RWPE2 (cell line): ENCODE measurements around the gene MCM9.

ENCODE experiments used
- ATAC-seq: fragments of 200-7000 bp; cut with Tn5 transposase; 3 replicates; pipeline ENCODE4 v1.9.1; 2021; ENCODE audit warnings: low read depth
- DNase-seq: peaks from one replicate; pipeline ENCODE4 v3.0.0-alpha.2; 2020; ENCODE audit warnings: low spot score
- H3K27ac ChIP-seq: fragments of 450-650 bp; 2 replicates; pipeline ENCODE4 v1.5.1; 2017; ENCODE audit warnings: mild to moderate bottlenecking; ENCODE audit not compliant: poor library complexity, severe bottlenecking
- H3K27me3 ChIP-seq: fragments of 250-450 bp; sonication (Bioruptor Pico); 2 replicates; pipeline ENCODE4 v1.5.1; 2021; ENCODE audit warnings: mild to moderate bottlenecking, moderate library complexity; ENCODE audit not compliant: insufficient read depth, poor library complexity, severe bottlenecking
- H3K36me3 ChIP-seq: fragments of 250-450 bp; sonication (Bioruptor Pico); 2 replicates; pipeline ENCODE4 v1.5.1; 2020; ENCODE audit warnings: low read depth, mild to moderate bottlenecking, moderate library complexity
- H3K4me1 ChIP-seq: fragments of 250-450 bp; sonication (Bioruptor Pico); 2 replicates; pipeline ENCODE4 v1.5.1; 2021; ENCODE audit warnings: mild to moderate bottlenecking, moderate library complexity; ENCODE audit not compliant: insufficient read depth, poor library complexity, severe bottlenecking
- H3K4me3 ChIP-seq: fragments of 250-450 bp; sonication (Bioruptor Pico); 2 replicates; pipeline ENCODE4 v1.5.1; 2021; ENCODE audit warnings: mild to moderate bottlenecking, moderate library complexity; ENCODE audit not compliant: severe bottlenecking
- H3K9me3 ChIP-seq: fragments of 250-450 bp; sonication (Bioruptor Pico); 2 replicates; pipeline ENCODE4 v1.5.1; 2021; ENCODE audit warnings: mild to moderate bottlenecking, moderate library complexity; ENCODE audit not compliant: severe bottlenecking
- CTCF ChIP-seq: fragments of 450-650 bp; IDR thresholded peaks from one replicate; pipeline ENCODE4 v1.5.1; 2017; ENCODE audit warnings: mild to moderate bottlenecking, moderate library complexity; ENCODE audit not compliant: poor library complexity, severe bottlenecking

Gene MCM9

GRCh38 chr6:118903691-118904090 lies 31.3 kb downstream of the MCM9 start:
- Histone ChIP-seq H3K27me3 (no peaks in the 10 kb centered on the region), H3K9me3 (no peaks in the 10 kb centered on the region), H3K27ac (no peak overlapping the region), H3K36me3 (peaks cover 77% of the 10 kb centered on the region), H3K4me3 (no peak overlapping the region), H3K4me1 (peaks cover 4% of the 10 kb centered on the region)
- ATAC-seq (no peak), DNase-seq (no peak)
- no peak for TF ChIP-seq CTCF

- no peak overlapping the region for H3K4me3 ChIP-seq
- H3K9me3 ChIP-seq, result no peaks in the 10 kb centered on the region
- peak overlapping the region; percentile 47 for H3K27ac ChIP-seq
- peaks cover 4% of the 10 kb centered on the region for H3K4me1 ChIP-seq
- ATAC-seq (no peak), DNase-seq (no peak)
- no peaks in the 10 kb centered on the region for H3K27me3 ChIP-seq
- peaks cover 72% of the 10 kb centered on the region for H3K36me3 ChIP-seq
- no peak for TF ChIP-seq CTCF
Observed at GRCh38 chr6:118903138-118903537, 31.8 kb downstream of the MCM9 start.

GRCh38 chr6:118902726-118903125 lies 32.2 kb downstream of the MCM9 start:
- ATAC-seq (no peak), DNase-seq (no peak)
- H3K27ac ChIP-seq, result peak overlapping the region; percentile 47
- TF ChIP-seq CTCF, result no peak
- peaks cover 4% of the 10 kb centered on the region for H3K4me1 ChIP-seq
- no peaks in the 10 kb centered on the region for H3K27me3 ChIP-seq
- peaks cover 68% of the 10 kb centered on the region for H3K36me3 ChIP-seq
- no peaks in the 10 kb centered on the region for H3K9me3 ChIP-seq
- H3K4me3 ChIP-seq, result no peak overlapping the region

- Histone ChIP-seq H3K4me3 (no peak overlapping the region), H3K36me3 (peaks cover 56% of the 10 kb centered on the region), H3K4me1 (peaks cover 8% of the 10 kb centered on the region), H3K27ac (no peak overlapping the region), H3K9me3 (no peaks in the 10 kb centered on the region), H3K27me3 (no peaks in the 10 kb centered on the region)
- TF ChIP-seq CTCF, result no peak
- DNase-seq (no peak), ATAC-seq (no peak)
Observed at GRCh38 chr6:118899948-118900347, 35.0 kb downstream of the MCM9 start.

GRCh38 chr6:118897386-118897785 lies 37.6 kb downstream of the MCM9 start:
- Histone ChIP-seq H3K36me3 (peaks cover 43% of the 10 kb centered on the region), H3K27ac (no peak overlapping the region)
- ATAC-seq, result no peak

More at GRCh38 chr6:118897386-118897785, 37.6 kb downstream of the MCM9 start:
- peaks cover 9% of the 10 kb centered on the region for H3K4me1 ChIP-seq
- DNase-seq, result no peak
- no peaks in the 10 kb centered on the region for H3K9me3 ChIP-seq
- no peak for TF ChIP-seq CTCF
- H3K4me3 ChIP-seq, result no peak overlapping the region
- no peaks in the 10 kb centered on the region for H3K27me3 ChIP-seq
